ENCODE measurements around the gene SLK. TPM values are rescaled to one million over a fixed set of nuclear protein-coding genes. Genes with fewer than 3 reads are reported as not detected.

The SLK gene
- total RNA-seq, 1 donor from 2014 or later = 30.0 TPM

- TF ChIP-seq, protein P1, sequence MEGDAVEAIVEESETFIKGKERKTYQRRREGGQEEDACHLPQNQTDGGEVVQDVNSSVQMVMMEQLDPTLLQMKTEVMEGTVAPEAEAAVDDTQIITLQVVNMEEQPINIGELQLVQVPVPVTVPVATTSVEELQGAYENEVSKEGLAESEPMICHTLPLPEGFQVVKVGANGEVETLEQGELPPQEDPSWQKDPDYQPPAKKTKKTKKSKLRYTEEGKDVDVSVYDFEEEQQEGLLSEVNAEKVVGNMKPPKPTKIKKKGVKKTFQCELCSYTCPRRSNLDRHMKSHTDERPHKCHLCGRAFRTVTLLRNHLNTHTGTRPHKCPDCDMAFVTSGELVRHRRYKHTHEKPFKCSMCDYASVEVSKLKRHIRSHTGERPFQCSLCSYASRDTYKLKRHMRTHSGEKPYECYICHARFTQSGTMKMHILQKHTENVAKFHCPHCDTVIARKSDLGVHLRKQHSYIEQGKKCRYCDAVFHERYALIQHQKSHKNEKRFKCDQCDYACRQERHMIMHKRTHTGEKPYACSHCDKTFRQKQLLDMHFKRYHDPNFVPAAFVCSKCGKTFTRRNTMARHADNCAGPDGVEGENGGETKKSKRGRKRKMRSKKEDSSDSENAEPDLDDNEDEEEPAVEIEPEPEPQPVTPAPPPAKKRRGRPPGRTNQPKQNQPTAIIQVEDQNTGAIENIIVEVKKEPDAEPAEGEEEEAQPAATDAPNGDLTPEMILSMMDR (conservative IDR thresholded peaks at IDR 0.05) = no peak
- Mint-ChIP-seq H3K4me1 (peaks cover 20% of the 10 kb centered on the region), H3K36me3 (ENCODE audit: low read depth) (peaks cover 3% of the 10 kb centered on the region), H3K9me3 (peaks cover 3% of the 10 kb centered on the region), H3K27me3 (ENCODE audit: low read depth) (no peaks in the 10 kb centered on the region), H3K4me3 (no peak overlapping the region), H3K27ac (ENCODE audit: unreplicated experiment) (no peak overlapping the region)
- no peak for DNase-seq (ENCODE audit: low read depth, low spot score)
Observed at GRCh38 chr10:104035194-104036068, 68.5 kb downstream of the SLK start.

GRCh38 chr10:104036069-104036384, 69.1 kb downstream of the SLK start:
- H3K9me3 Mint-ChIP-seq = peaks cover 3% of the 10 kb centered on the region
- TF ChIP-seq, protein P1 (conservative IDR thresholded peaks at IDR 0.05) = no peak
- H3K4me1 Mint-ChIP-seq = peaks cover 20% of the 10 kb centered on the region
- H3K4me3 Mint-ChIP-seq = no peak overlapping the region
- peaks cover 3% of the 10 kb centered on the region for H3K36me3 Mint-ChIP-seq (ENCODE audit: low read depth)
- H3K27me3 Mint-ChIP-seq (ENCODE audit: low read depth) = no peaks in the 10 kb centered on the region
- H3K27ac Mint-ChIP-seq (ENCODE audit: unreplicated experiment) = no peak overlapping the region
- no peak for DNase-seq (ENCODE audit: low read depth, low spot score)

GRCh38 chr10:104036518-104037260, 69.7 kb downstream of the SLK start:
- Mint-ChIP-seq H3K36me3 (ENCODE audit: low read depth) (peaks cover 3% of the 10 kb centered on the region), H3K9me3 (peaks cover 3% of the 10 kb centered on the region), H3K27ac (ENCODE audit: unreplicated experiment) (peak overlapping the region; percentile 86), H3K4me1 (peaks cover 18% of the 10 kb centered on the region), H3K4me3 (no peak overlapping the region), H3K27me3 (ENCODE audit: low read depth) (no peaks in the 10 kb centered on the region)
- no peak for DNase-seq (ENCODE audit: low read depth, low spot score)
- TF ChIP-seq, protein P1 (conservative IDR thresholded peaks at IDR 0.05) = no peak

GRCh38 chr10:104037261-104037951, 70.5 kb downstream of the SLK start:
- Mint-ChIP-seq H3K9me3 (peaks cover 3% of the 10 kb centered on the region), H3K4me3 (no peak overlapping the region), H3K36me3 (ENCODE audit: low read depth) (peaks cover under 1% of the 10 kb centered on the region), H3K4me1 (peaks cover 11% of the 10 kb centered on the region), H3K27me3 (ENCODE audit: low read depth) (no peaks in the 10 kb centered on the region), H3K27ac (ENCODE audit: unreplicated experiment) (no peak overlapping the region)
- TF ChIP-seq, protein P1 (conservative IDR thresholded peaks at IDR 0.05) = no peak
- no peak for DNase-seq (ENCODE audit: low read depth, low spot score)

- Mint-ChIP-seq H3K4me3 (no peak overlapping the region), H3K4me1 (peaks cover 9% of the 10 kb centered on the region), H3K9me3 (peaks cover 3% of the 10 kb centered on the region), H3K27me3 (ENCODE audit: low read depth) (no peaks in the 10 kb centered on the region), H3K27ac (ENCODE audit: unreplicated experiment) (no peak overlapping the region), H3K36me3 (ENCODE audit: low read depth) (no peaks in the 10 kb centered on the region)
- DNase-seq (ENCODE audit: low read depth, low spot score) = no peak
- TF ChIP-seq, protein P1 (conservative IDR thresholded peaks at IDR 0.05) = no peak
Observed at GRCh38 chr10:104038537-104038936, 71.6 kb downstream of the SLK start.

Measured in neural crest cell (in vitro differentiated cells).